Mammary epithelial cell (primary cell): ENCODE data around the gene STK32A.

Experiments
- CTCF ChIP-seq, 2 donors: IDR thresholded peaks in 1 of 2; conservative IDR thresholded peaks in 1 of 2; 2 replicates each; pipeline ENCODE4 v1.5.1; 2011 to 2012; ENCODE audit warnings: inconsistent platforms in 2 of 2, low read length in 2 of 2, mild to moderate bottlenecking in 2 of 2, control low read depth in 1 of 2, low read depth in 1 of 2; ENCODE audit not compliant: insufficient read depth in 1 of 2; ENCODE audit errors: extremely low read depth in 1 of 2
- EZH2 ChIP-seq: IDR thresholded peaks from 2 replicates; pipeline ENCODE4 v1.6.1; 2012; ENCODE audit warnings: low read length, inconsistent platforms, borderline replicate concordance

- TF ChIP-seq CTCF (conservative IDR thresholded peaks at IDR 0.05 in 1 of 2, IDR thresholded peaks at IDR 0.05 in 1 of 2; ENCODE audit: extremely low read depth in 1 of 2, insufficient read depth in 1 of 2, low read depth in 1 of 2, low read length in 2 of 2) (no peak), EZH2 (no peak)
Measured at GRCh38 chr5:147411359-147412319, 176.8 kb downstream of the STK32A start.
